ENCODE measurements around the gene IL1RAPL1.

Gene IL1RAPL1

DNA sequence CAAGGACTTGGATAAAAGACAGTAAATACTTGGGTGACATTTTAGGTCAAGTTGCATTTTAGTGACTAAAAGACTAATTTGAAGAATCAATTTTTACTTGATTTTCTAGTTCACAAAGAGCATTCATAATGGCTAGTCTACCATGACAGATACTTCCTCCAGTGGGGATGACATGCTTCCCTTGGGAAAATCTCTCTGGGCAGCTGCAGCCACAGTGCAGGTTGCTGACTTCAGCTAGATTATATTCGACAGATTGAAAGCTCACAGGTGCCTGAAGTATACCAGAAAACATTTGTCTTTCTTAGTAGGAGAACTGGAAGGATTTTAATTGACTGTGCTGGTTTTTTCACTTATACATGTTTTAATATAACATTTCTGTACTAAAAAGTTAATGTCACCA, 1418.6 kb downstream of the IL1RAPL1 start:
- no peaks in the 10 kb centered on the region for H3K9me3 ChIP-seq (ENCODE audit: insufficient read depth, low read length, severe bottlenecking)
- no peaks in the 10 kb centered on the region for H3K79me2 ChIP-seq (ENCODE audit: insufficient read depth, low read length)
- DNase-seq (no peak), ATAC-seq (ENCODE audit: insufficient read depth, low read depth) (no peak)
- H4K20me1 ChIP-seq (ENCODE audit: insufficient read depth, low read length), result no peaks in the 10 kb centered on the region
- H3K27ac ChIP-seq (ENCODE audit: low read length), result no peak overlapping the region
- H3K36me3 ChIP-seq (ENCODE audit: insufficient read depth, low read length), result no peaks in the 10 kb centered on the region
- no peak overlapping the region for H3K9ac ChIP-seq (ENCODE audit: low read depth, low read length)
- no peaks in the 10 kb centered on the region for H3K4me1 ChIP-seq (ENCODE audit: insufficient read depth, low read length)
- no peak overlapping the region for H3K4me2 ChIP-seq (ENCODE audit: insufficient read depth, low read length)
- no peak overlapping the region for H3K4me3 ChIP-seq (ENCODE audit: low read depth in 1 of 2, low read length in 2 of 2)
- H2AFZ ChIP-seq (ENCODE audit: low read depth, low read length), result no peak overlapping the region
- no peaks in the 10 kb centered on the region for H3K27me3 ChIP-seq (ENCODE audit: insufficient read depth, low read length, poor library complexity)
- no peak for TF ChIP-seq CTCF (IDR thresholded peaks at IDR 0.05; ENCODE audit: borderline replicate concordance, extremely low read depth, low read length, poor library complexity, severe bottlenecking)
- TF ChIP-seq EZH2 (IDR thresholded peaks at IDR 0.05; ENCODE audit: borderline replicate concordance, low read depth, low read length, severe bottlenecking), result no peak

Data from DND-41 (cell line).